Stomach smooth muscle (tissue), 2 donors: ENCODE data around the gene AKAP13.

Source experiments
- H3K27ac ChIP-seq: one replicate; pipeline ENCODE4 v1.7.0; 2013; ENCODE audit warnings: mild to moderate bottlenecking, low read length, inconsistent platforms
- H3K27me3 ChIP-seq, 2 donors: one replicate each; pipeline ENCODE4 v1.7.0; 2013; ENCODE audit warnings: low read length in 2 of 2; ENCODE audit not compliant: insufficient read depth in 2 of 2, control insufficient read depth in 1 of 2
- H3K36me3 ChIP-seq, 2 donors: one replicate each; pipeline ENCODE4 v1.7.0; 2013; ENCODE audit warnings: low read length in 2 of 2; ENCODE audit not compliant: control insufficient read depth in 2 of 2, insufficient read depth in 2 of 2
- H3K4me1 ChIP-seq: one replicate; pipeline ENCODE4 v1.7.0; 2013; ENCODE audit warnings: low read length; ENCODE audit not compliant: control insufficient read depth, insufficient read depth
- H3K4me3 ChIP-seq, 2 donors: one replicate each; pipeline ENCODE4 v1.7.0; 2013; ENCODE audit warnings: low read length in 2 of 2
- H3K9ac ChIP-seq, 2 donors: one replicate each; pipeline ENCODE4 v1.7.0; 2013; ENCODE audit warnings: low read length in 2 of 2, mild to moderate bottlenecking in 1 of 2
- H3K9me3 ChIP-seq, 2 donors: one replicate each; pipeline ENCODE4 v1.7.0; 2013; ENCODE audit warnings: low read length in 2 of 2; ENCODE audit not compliant: control insufficient read depth in 2 of 2
- donor health status: healthy.
- donor health status: Pancreatic carcinoma.

AKAP13 gene

GRCh38 chr15:85555875-85556617, 175.6 kb downstream of the AKAP13 start:
- H3K27me3 ChIP-seq, result no peaks in the 10 kb centered on the region
- H3K36me3 ChIP-seq, result no peaks in the 10 kb centered on the region
- no peak overlapping the region for H3K9ac ChIP-seq
- no peaks in the 10 kb centered on the region for H3K9me3 ChIP-seq
- no peak overlapping the region for H3K4me3 ChIP-seq
- no peaks in the 10 kb centered on the region for H3K4me1 ChIP-seq
- H3K27ac ChIP-seq, result no peak overlapping the region

GRCh38 chr15:85556618-85556895, 176.2 kb downstream of the AKAP13 start:
- Histone ChIP-seq H3K27me3 (no peaks in the 10 kb centered on the region), H3K9me3 (no peaks in the 10 kb centered on the region), H3K9ac (no peak overlapping the region), H3K36me3 (no peaks in the 10 kb centered on the region), H3K4me3 (no peak overlapping the region), H3K4me1 (no peaks in the 10 kb centered on the region), H3K27ac (no peak overlapping the region)

- no peak overlapping the region for H3K4me3 ChIP-seq
- no peaks in the 10 kb centered on the region for H3K36me3 ChIP-seq
- no peaks in the 10 kb centered on the region for H3K4me1 ChIP-seq
- no peak overlapping the region for H3K9ac ChIP-seq
- no peaks in the 10 kb centered on the region for H3K27me3 ChIP-seq
- H3K9me3 ChIP-seq, result no peaks in the 10 kb centered on the region
- H3K27ac ChIP-seq, result no peak overlapping the region
Measured at GRCh38 chr15:85557385-85557784, 177.0 kb downstream of the AKAP13 start.

GRCh38 chr15:85558848-85559247, 178.4 kb downstream of the AKAP13 start:
- Histone ChIP-seq H3K27me3 (no peaks in the 10 kb centered on the region), H3K4me3 (no peak overlapping the region), H3K9me3 (no peaks in the 10 kb centered on the region), H3K4me1 (no peaks in the 10 kb centered on the region), H3K36me3 (no peaks in the 10 kb centered on the region), H3K27ac (no peak overlapping the region), H3K9ac (no peak overlapping the region)

- Histone ChIP-seq H3K9me3 (no peaks in the 10 kb centered on the region), H3K27ac (no peak overlapping the region), H3K4me1 (no peaks in the 10 kb centered on the region), H3K27me3 (no peaks in the 10 kb centered on the region), H3K36me3 (no peaks in the 10 kb centered on the region), H3K9ac (no peak overlapping the region), H3K4me3 (no peak overlapping the region)
Measured at GRCh38 chr15:85559530-85559929, 179.1 kb downstream of the AKAP13 start.

GRCh38 chr15:85562824-85563223, 182.4 kb downstream of the AKAP13 start:
- no peaks in the 10 kb centered on the region for H3K9me3 ChIP-seq
- no peaks in the 10 kb centered on the region for H3K36me3 ChIP-seq
- H3K4me3 ChIP-seq, result no peak overlapping the region
- no peaks in the 10 kb centered on the region for H3K4me1 ChIP-seq
- no peaks in the 10 kb centered on the region for H3K27me3 ChIP-seq
- no peak overlapping the region for H3K9ac ChIP-seq
- no peak overlapping the region for H3K27ac ChIP-seq

- H3K9me3 ChIP-seq, result no peaks in the 10 kb centered on the region
- no peaks in the 10 kb centered on the region for H3K27me3 ChIP-seq
- H3K36me3 ChIP-seq, result no peaks in the 10 kb centered on the region
- no peak overlapping the region for H3K27ac ChIP-seq
- no peak overlapping the region for H3K4me3 ChIP-seq
- no peak overlapping the region for H3K9ac ChIP-seq
- H3K4me1 ChIP-seq, result no peaks in the 10 kb centered on the region
Measured at GRCh38 chr15:85563328-85563727, 182.9 kb downstream of the AKAP13 start.

- Histone ChIP-seq H3K9ac (no peak overlapping the region), H3K4me3 (no peak overlapping the region), H3K9me3 (no peaks in the 10 kb centered on the region), H3K27me3 (no peaks in the 10 kb centered on the region), H3K27ac (no peak overlapping the region), H3K36me3 (no peaks in the 10 kb centered on the region), H3K4me1 (no peaks in the 10 kb centered on the region)
Measured at GRCh38 chr15:85563731-85564130, 183.3 kb downstream of the AKAP13 start.

GRCh38 chr15:85564686-85565085, 184.3 kb downstream of the AKAP13 start:
- no peak overlapping the region for H3K9ac ChIP-seq
- no peak overlapping the region for H3K4me3 ChIP-seq
- H3K27ac ChIP-seq, result no peak overlapping the region
- H3K9me3 ChIP-seq, result no peaks in the 10 kb centered on the region
- no peaks in the 10 kb centered on the region for H3K27me3 ChIP-seq
- H3K36me3 ChIP-seq, result no peaks in the 10 kb centered on the region
- no peaks in the 10 kb centered on the region for H3K4me1 ChIP-seq

- no peak overlapping the region for H3K4me3 ChIP-seq
- H3K9ac ChIP-seq, result no peak overlapping the region
- H3K9me3 ChIP-seq, result no peaks in the 10 kb centered on the region
- no peaks in the 10 kb centered on the region for H3K27me3 ChIP-seq
- H3K36me3 ChIP-seq, result no peaks in the 10 kb centered on the region
- H3K4me1 ChIP-seq, result no peaks in the 10 kb centered on the region
- H3K27ac ChIP-seq, result no peak overlapping the region
Measured at GRCh38 chr15:85568261-85568808, 187.9 kb downstream of the AKAP13 start.

- Histone ChIP-seq H3K4me1 (no peaks in the 10 kb centered on the region), H3K36me3 (no peaks in the 10 kb centered on the region)
Measured at GRCh38 chr15:85570336-85570735, 189.9 kb downstream of the AKAP13 start.

More at GRCh38 chr15:85570336-85570735, 189.9 kb downstream of the AKAP13 start:
- no peak overlapping the region for H3K27ac ChIP-seq
- no peaks in the 10 kb centered on the region for H3K27me3 ChIP-seq
- no peak overlapping the region for H3K9ac ChIP-seq
- no peaks in the 10 kb centered on the region for H3K9me3 ChIP-seq
- no peak overlapping the region for H3K4me3 ChIP-seq
